ENCODE results near the gene SLC9C2.
"Not testable (repeated sequence)": the region's sequence is repeated elsewhere in the genome, so short reads cannot be mapped to it uniquely, and the experiment has no call there.

Gene SLC9C2

GRCh38 chr1:173527151-173527826, 75.6 kb downstream of the SLC9C2 start:
- no peak for DNase-seq

GRCh38 chr1:173525926-173526325, 76.9 kb downstream of the SLC9C2 start:
- no peak for DNase-seq

- no peak for DNase-seq
These were observed 79.5 kb downstream of the SLC9C2 start for GRCh38 chr1:173523329-173523728.

GRCh38 chr1:173520799-173521198, 82.1 kb downstream of the SLC9C2 start:
- DNase-seq, result no peak

- not testable (repeated sequence) for DNase-seq
These were observed 88.4 kb downstream of the SLC9C2 start for GRCh38 chr1:173514503-173514902.

GRCh38 chr1:173509797-173510196, 93.1 kb downstream of the SLC9C2 start:
- no peak for DNase-seq

- no peak for DNase-seq
These were observed 94.3 kb downstream of the SLC9C2 start for GRCh38 chr1:173508541-173508940.

GRCh38 chr1:173507847-173508209, 95.0 kb downstream of the SLC9C2 start:
- DNase-seq, result no peak

- DNase-seq, result no peak
These were observed 95.5 kb downstream of the SLC9C2 start for GRCh38 chr1:173507205-173507846.

- no peak for DNase-seq
These were observed 96.4 kb downstream of the SLC9C2 start for GRCh38 chr1:173506437-173506836.

GRCh38 chr1:173505391-173505790, 97.5 kb downstream of the SLC9C2 start:
- no peak for DNase-seq

GRCh38 chr1:173504268-173504667, 98.6 kb downstream of the SLC9C2 start:
- no peak for DNase-seq

GRCh38 chr1:173503391-173503790, 99.5 kb downstream of the SLC9C2 start:
- no peak for DNase-seq

GRCh38 chr1:173502104-173502503, 100.8 kb downstream of the SLC9C2 start:
- DNase-seq, result no peak

- no peak for DNase-seq
These were observed 103.1 kb downstream of the SLC9C2 start for GRCh38 chr1:173499729-173500128.

- no peak for DNase-seq
These were observed 106.0 kb downstream of the SLC9C2 start for GRCh38 chr1:173496757-173497320.

- DNase-seq, result no peak
These were observed 107.1 kb downstream of the SLC9C2 start for GRCh38 chr1:173495609-173496267.

- not testable (repeated sequence) for DNase-seq
These were observed 109.7 kb downstream of the SLC9C2 start for GRCh38 chr1:173493125-173493524.

- no peak for DNase-seq
These were observed 111.4 kb downstream of the SLC9C2 start for GRCh38 chr1:173491508-173491907.

GRCh38 chr1:173489929-173490328, 112.9 kb downstream of the SLC9C2 start:
- no peak for DNase-seq

GRCh38 chr1:173489149-173489600, 113.7 kb downstream of the SLC9C2 start:
- DNase-seq, result no peak

- DNase-seq, result no peak
These were observed 114.9 kb downstream of the SLC9C2 start for GRCh38 chr1:173488001-173488400.

GRCh38 chr1:173485401-173485800, 117.5 kb downstream of the SLC9C2 start:
- DNase-seq, result no peak

- no peak for DNase-seq
These were observed 118.6 kb downstream of the SLC9C2 start for GRCh38 chr1:173484276-173484675.

Measured in activated gamma-delta T cell (primary cell).